Transverse colon (tissue), 4 donors: ENCODE data around the gene MRM2. TPM values are rescaled to one million over a fixed set of nuclear protein-coding genes. Genes with fewer than 3 reads are reported as not detected.

ENCODE experiments used
- DNase-seq: peaks from one replicate; pipeline ENCODE4 v3.0.0-alpha.2; 2019
- H3K27ac ChIP-seq, 4 donors: fragments of 200-600 bp; sonication (generic); 2 replicates each; pipeline ENCODE4 v1.5.1; 2016 to 2018; ENCODE audit warnings: inconsistent platforms in 4 of 4
- H3K27me3 ChIP-seq: fragments of 200-600 bp; sonication (generic); 2 replicates; pipeline ENCODE4 v1.5.1; 2017; ENCODE audit warnings: inconsistent platforms
- H3K36me3 ChIP-seq, 4 donors: fragments of 200-600 bp; sonication (generic); 2 replicates each; pipeline ENCODE4 v1.5.1; 2017 to 2019; ENCODE audit warnings: inconsistent platforms in 4 of 4
- H3K4me1 ChIP-seq, 4 donors: fragments of 200-600 bp; sonication (generic); 2 replicates each; pipeline ENCODE4 v1.5.1; 2017 to 2020; ENCODE audit warnings: inconsistent platforms in 4 of 4
- H3K4me3 ChIP-seq, 4 donors: fragments of 200-600 bp; sonication (generic); 1 replicate in 1 of 4; 2 replicates in 3 of 4; pipeline versions ENCODE4 v1.5.1 to v1.6.1; 2017 to 2019; ENCODE audit warnings: inconsistent platforms in 4 of 4
- H3K9me3 ChIP-seq, 2 donors: fragments of 200-600 bp; sonication (generic); 2 replicates each; pipeline ENCODE4 v1.5.1; 2017 to 2019; ENCODE audit warnings: inconsistent platforms in 2 of 2
- CTCF ChIP-seq, 5 experiments: fragments of 200-600 bp in 3 of 5; fragments of 450-650 bp in 2 of 5; sonication (generic) in 3 of 5; IDR thresholded peaks; 1 replicate in 2 of 5; 2 replicates in 3 of 5; pipeline ENCODE4 v1.5.1; 2016 to 2017; ENCODE audit warnings: antibody characterized with exemption in 5 of 5, inconsistent platforms in 3 of 5, mild to moderate bottlenecking in 2 of 5, moderate library complexity in 1 of 5
- EP300 ChIP-seq: sonication (generic); formaldehyde crosslinking; IDR thresholded peaks from one replicate; pipeline ENCODE4 v1.6.1; 2017; ENCODE audit warnings: antibody characterized with exemption, low read depth
- POLR2A ChIP-seq: fragments of 450-650 bp; IDR thresholded peaks from one replicate; pipeline ENCODE4 v1.6.1; 2016; ENCODE audit warnings: antibody characterized with exemption, mild to moderate bottlenecking, moderate library complexity
- POLR2AphosphoS5 ChIP-seq, 3 donors: sonication (generic); formaldehyde crosslinking; IDR thresholded peaks; one replicate each; pipeline ENCODE4 v1.6.1; 2016; ENCODE audit warnings: antibody characterized with exemption in 3 of 3
- WGBS, 2 donors: methylation state at CpG; one replicate each; pipeline ENCODE4 v1.1.5; 2018; ENCODE audit warnings: low coverage in 1 of 2; 5-methylcytosine and 5-hydroxymethylcytosine counted together
- in situ Hi-C, 4 donors: fragments of 200-750 bp; cut with MboI; loops; one replicate each; pipeline versions ENCODE4 v1.15.0 to v1.15.1; 2017; ENCODE audit warnings: low sequenced_read_pairs in 3 of 4, low pct_ligation_motif_present in 1 of 4, low pct_unique_long_range_greater_than_20kb in 1 of 4
- intact Hi-C: fragments of 100-400 bp; cut with DNase I; formaldehyde crosslinking; loops from one replicate; pipeline ENCODE4 v1.15.1; 2023; ENCODE audit warnings: low total_unique reads
- total RNA-seq, 4 donors: library from RNA; depleted of rRNA; stranded (reverse); fragments of >200 nt; gene quantifications; one replicate each; pipeline ENCODE4 v1.1.0, GENCODE V29; 2016

Gene MRM2
- total RNA-seq, 4 donors from 2014 or later: 2.2 to 15.3 (median 12.7) TPM

GRCh38 chr7:2289111-2289586, 47.1 kb upstream of the MRM2 start:
- DNase-seq: no peak
- WGBS, 2 donors: 85 to 93% methylated on average over 5 to 20 of the region's 20 CpGs
- no peak overlapping the region for H3K27ac ChIP-seq
- TF ChIP-seq EP300 (no peak), CTCF (IDR thresholded peaks at IDR 0.05) (no peak), POLR2A (no peak), POLR2AphosphoS5 (IDR thresholded peaks at IDR 0.05) (no peak)
- no peak overlapping the region for H3K4me3 ChIP-seq
- in situ Hi-C loops (no loop called here), intact Hi-C loops (no loop called here)
- H3K36me3 ChIP-seq: no peaks in the 10 kb centered on the region
- H3K9me3 ChIP-seq: no peaks in the 10 kb centered on the region
- H3K4me1 ChIP-seq: no peaks in the 10 kb centered on the region
- H3K27me3 ChIP-seq: no peaks in the 10 kb centered on the region

GRCh38 chr7:2288503-2288902, 46.5 kb upstream of the MRM2 start:
- no peaks in the 10 kb centered on the region for H3K9me3 ChIP-seq
- H3K4me1 ChIP-seq: no peaks in the 10 kb centered on the region
- no peak for DNase-seq
- TF ChIP-seq POLR2A: no peak
- TF ChIP-seq POLR2AphosphoS5 (IDR thresholded peaks at IDR 0.05): no peak
- no peak for TF ChIP-seq CTCF (IDR thresholded peaks at IDR 0.05)
- TF ChIP-seq EP300: no peak
- H3K27me3 ChIP-seq: no peaks in the 10 kb centered on the region
- WGBS, 2 donors: 84 to 100% methylated on average over 3 to 8 of the region's 8 CpGs
- H3K36me3 ChIP-seq: no peaks in the 10 kb centered on the region
- intact Hi-C loops: no loop called here
- no peak overlapping the region for H3K27ac ChIP-seq
- in situ Hi-C loops: no loop called here
- no peak overlapping the region for H3K4me3 ChIP-seq

GRCh38 chr7:2287745-2288144, 45.7 kb upstream of the MRM2 start:
- Histone ChIP-seq H3K27me3 (no peaks in the 10 kb centered on the region), H3K4me3 (no peak overlapping the region), H3K9me3 (no peaks in the 10 kb centered on the region), H3K27ac (no peak overlapping the region), H3K4me1 (no peaks in the 10 kb centered on the region), H3K36me3 (no peaks in the 10 kb centered on the region)
- 88 to 90% methylated on average over 2 to 8 of the region's 8 CpGs for WGBS, 2 donors
- in situ Hi-C loops (no loop called here), intact Hi-C loops (no loop called here)
- TF ChIP-seq POLR2AphosphoS5 (IDR thresholded peaks at IDR 0.05) (no peak), POLR2A (no peak), CTCF (IDR thresholded peaks at IDR 0.05) (no peak), EP300 (no peak)
- no peak for DNase-seq

- in situ Hi-C loops: no loop called here
- Histone ChIP-seq H3K27me3 (no peaks in the 10 kb centered on the region), H3K27ac (no peak overlapping the region), H3K9me3 (no peaks in the 10 kb centered on the region), H3K36me3 (no peaks in the 10 kb centered on the region), H3K4me1 (peaks cover 0 to 19% (median 5%) of the 10 kb centered on the region in 4 donors), H3K4me3 (no peak overlapping the region)
- intact Hi-C loops: no loop called here
- WGBS, 2 donors: 95 to 97% methylated on average over 8 to 20 of the region's 20 CpGs
- TF ChIP-seq EP300 (no peak), CTCF (IDR thresholded peaks at IDR 0.05) (no peak), POLR2AphosphoS5 (IDR thresholded peaks at IDR 0.05) (no peak), POLR2A (no peak)
- no peak for DNase-seq
Measured at GRCh38 chr7:2283074-2283473, 41.1 kb upstream of the MRM2 start.
